Endothelial cell of umbilical vein (primary cell): Measurements from ENCODE around the gene FAM177B. TPM values are rescaled to one million over a fixed set of nuclear protein-coding genes. Genes with fewer than 3 reads are reported as not detected.
A peak's percentile ranks its signal among the peaks of the same experiment; 100 is the strongest.

ENCODE experiments used
- BruUV-seq: library from RNA; stranded (reverse); fragments of 400-500 nt; replicated peaks from 2 replicates; lab custom pipeline; 2021; lab: Mats Ljungman, UMichigan
- CTCF ChIA-PET: fragments of 300-600, 350-600 bp; sonication (Branson Sonifier 250); formaldehyde crosslinking; loops from one replicate; lab custom pipeline; 2021; ENCODE audit warnings: antibody characterized with exemption, inconsistent platforms; lab: Charles Lee
- POLR2A ChIA-PET: fragments of 300-600, 350-600 bp; sonication (Branson Sonifier 250); formaldehyde crosslinking; loops from one replicate; lab custom pipeline; 2021; ENCODE audit warnings: antibody characterized with exemption, inconsistent platforms; lab: Charles Lee
- DNase-seq: peaks from one replicate; pipeline ENCODE4 v3.0.0-alpha.2; 2011; ENCODE audit warnings: low read depth, low spot score
- FAIRE-seq: peaks from 2 replicates; lab custom pipeline; 2011; peaks lifted over from hg19 to GRCh38; lab: Jason Lieb, UNC
- H2AFZ ChIP-seq: 2 replicates; pipeline ENCODE4 v1.6.0; 2012; ENCODE audit warnings: low read depth, low read length, control low read depth, inconsistent platforms
- H3K27ac ChIP-seq: 2 replicates; pipeline ENCODE4 v1.5.1; 2011; ENCODE audit warnings: low read depth, mild to moderate bottlenecking, control low read depth, low read length, moderate library complexity; ENCODE audit not compliant: insufficient read depth
- H3K27me3 ChIP-seq, 2 experiments: 2 replicates each; pipeline versions ENCODE4 v1.6.0 to v1.6.1; 2011; ENCODE audit warnings: low read length in 2 of 2, mixed read lengths in 1 of 2; ENCODE audit not compliant: control insufficient read depth in 2 of 2, insufficient read depth in 2 of 2
- H3K36me3 ChIP-seq, 2 experiments: 2 replicates in 1 of 2; 3 replicates in 1 of 2; pipeline ENCODE4 v1.5.1; 2011; ENCODE audit warnings: low read length in 2 of 2, mild to moderate bottlenecking in 1 of 2, moderate library complexity in 1 of 2; ENCODE audit not compliant: control insufficient read depth in 2 of 2, insufficient read depth in 2 of 2; ENCODE audit errors: extremely low read depth in 1 of 2
- H3K4me1 ChIP-seq: 3 replicates; pipeline ENCODE4 v1.5.1; 2011; ENCODE audit warnings: mild to moderate bottlenecking, low read length; ENCODE audit not compliant: control insufficient read depth, insufficient read depth; ENCODE audit errors: extremely low read depth
- H3K4me2 ChIP-seq: 2 replicates; pipeline ENCODE4 v1.6.1; 2011; ENCODE audit warnings: low read length, control low read depth, mixed read lengths; ENCODE audit not compliant: insufficient read depth
- H3K4me3 ChIP-seq, 3 experiments: fragments of 200-600 bp in 1 of 3; sonication (generic), shearing (Covaris generic) in 1 of 3; replicated peaks in 1 of 3; 2 replicates each; pipeline ENCODE4 v1.5.1; 2011 to 2016; ENCODE audit warnings: control low read depth in 3 of 3, low read length in 3 of 3, mild to moderate bottlenecking in 2 of 3, inconsistent platforms in 1 of 3, low read depth in 1 of 3, moderate library complexity in 1 of 3; ENCODE audit not compliant: insufficient read depth in 1 of 3
- H3K79me2 ChIP-seq: 2 replicates; pipeline ENCODE4 v1.6.0; 2012; ENCODE audit warnings: low read length, inconsistent platforms; ENCODE audit not compliant: control insufficient read depth, insufficient read depth
- H3K9ac ChIP-seq: replicated peaks from 2 replicates; pipeline ENCODE3; 2011; ENCODE audit warnings: low read length, control low read depth; ENCODE audit not compliant: insufficient read depth; ENCODE audit errors: extremely low read depth
- H3K9me1 ChIP-seq: replicated peaks from 3 replicates; pipeline ENCODE4 v1.6.0; 2011; ENCODE audit warnings: mild to moderate bottlenecking, low read length; ENCODE audit not compliant: control insufficient read depth, insufficient read depth; ENCODE audit errors: extremely low read depth
- H3K9me3 ChIP-seq: replicated peaks from 2 replicates; pipeline ENCODE4 v1.5.1; 2012; ENCODE audit warnings: low read length, inconsistent platforms; ENCODE audit not compliant: control insufficient read depth, insufficient read depth
- H4K20me1 ChIP-seq: replicated peaks from 2 replicates; pipeline ENCODE3; 2011; ENCODE audit warnings: mild to moderate bottlenecking, low read length; ENCODE audit not compliant: control insufficient read depth, insufficient read depth; ENCODE audit errors: extremely low read depth
- CTCF ChIP-seq, 2 donors: IDR thresholded peaks; 1 replicate in 1 of 2; 2 replicates in 1 of 2; pipeline ENCODE4 v1.5.1; 2011; ENCODE audit warnings: low read length in 2 of 2, mild to moderate bottlenecking in 2 of 2, moderate library complexity in 2 of 2, control low read depth in 1 of 2, inconsistent platforms in 1 of 2, low read depth in 1 of 2; ENCODE audit not compliant: insufficient read depth in 1 of 2; ENCODE audit errors: extremely low read depth in 1 of 2
- EZH2 ChIP-seq: IDR thresholded peaks from 2 replicates; pipeline ENCODE4 v1.6.1; 2012; ENCODE audit warnings: borderline replicate concordance, low read depth, mild to moderate bottlenecking, moderate library complexity, low read length, inconsistent platforms; ENCODE audit not compliant: severe bottlenecking
- FOS ChIP-seq: IDR thresholded peaks from 2 replicates; pipeline ENCODE4 v1.6.1; 2011; ENCODE audit warnings: mild to moderate bottlenecking, low read length, moderate library complexity, borderline replicate concordance; ENCODE audit not compliant: insufficient read depth
- GATA2 ChIP-seq: IDR thresholded peaks from 2 replicates; pipeline ENCODE4 v1.7.0; 2011; ENCODE audit warnings: low read depth, mild to moderate bottlenecking, moderate library complexity, mixed read lengths, low read length; ENCODE audit not compliant: insufficient read length, insufficient read depth
- JUN ChIP-seq: IDR thresholded peaks from 2 replicates; pipeline ENCODE4 v1.6.1; 2011; ENCODE audit warnings: borderline replicate concordance, low read depth; ENCODE audit not compliant: insufficient read length, insufficient read depth
- MAX ChIP-seq: IDR thresholded peaks from 2 replicates; pipeline ENCODE4 v1.6.1; 2011; ENCODE audit not compliant: insufficient read depth, insufficient read length
- MYC ChIP-seq: IDR thresholded peaks from one replicate; pipeline ENCODE4 v1.6.1; 2011; ENCODE audit warnings: mild to moderate bottlenecking, low read depth, low read length
- POLR2A ChIP-seq: IDR thresholded peaks from 2 replicates; pipeline ENCODE4 v1.6.1; 2012; ENCODE audit warnings: low read depth, mild to moderate bottlenecking, control low read depth, low read length
- POLR2AphosphoS5 ChIP-seq: IDR thresholded peaks from 2 replicates; pipeline ENCODE4 v1.6.1; 2012; ENCODE audit warnings: low read depth, mild to moderate bottlenecking, control low read depth, low read length, moderate library complexity; ENCODE audit not compliant: insufficient read depth
- dilution Hi-C: fragments of 300-500 bp; cut with MboI; formaldehyde crosslinking; loops from one replicate; pipeline ENCODE4 v1.15.0; 2019; ENCODE audit warnings: low sequenced_read_pairs; ENCODE audit not compliant: extremely low pct_ligation_motif_present
- intact Hi-C: fragments of 100-400 bp; cut with micrococcal nuclease; formaldehyde crosslinking; loops from one replicate; pipeline ENCODE4 v1.10.0; 2022
- polyA plus RNA-seq, 4 experiments: library from polyadenylated mRNA; depleted of rRNA in 3 of 4; stranded (reverse) in 3 of 4; unstranded in 1 of 4; fragments of >200 nt; gene quantifications; 2 replicates each; pipeline versions ENCODE4 v1.2.1 to v1.2.3, GENCODE V29; 2011 to 2012; ENCODE audit warnings: missing spikeins in 1 of 4
- total RNA-seq: library from RNA; stranded (reverse); gene quantifications from 2 replicates; pipeline ENCODE4 v1.2.3, GENCODE V29; 2021

FAM177B gene
- total and polyA plus RNA-seq, 2 donors (not counting 3 experiments of a cell fraction or from before 2014, with no cell fraction given) = not detected

- no peaks in the 10 kb centered on the region for H3K4me1 ChIP-seq
- peaks cover 0 to 4% of the 10 kb centered on the region in 2 experiments for H3K27me3 ChIP-seq
- no peaks in the 10 kb centered on the region for H3K9me1 ChIP-seq
- H2AFZ ChIP-seq = no peak overlapping the region
- CTCF ChIA-PET = interaction anchor here (1.0 to 2.3 kb wide), 11 partner anchors 13 to 335 kb away, joined by 3 to 34 read pairs (median 5); no protein-coding TSS in a partner anchor
- no peaks in the 10 kb centered on the region for H3K9me3 ChIP-seq
- peak; percentile 51 for DNase-seq
- dilution Hi-C loops = loop anchor here (25.0 kb wide), 1 partner anchor 289 kb away; no protein-coding TSS in a partner anchor
- H3K27ac ChIP-seq = no peak overlapping the region
- no peaks in the 10 kb centered on the region for H3K36me3 ChIP-seq
- no peak for FAIRE-seq
- no peak overlapping the region for H3K4me3 ChIP-seq
- no peak overlapping the region for H3K9ac ChIP-seq
- POLR2A ChIA-PET = interaction anchor here (0.6 to 0.7 kb wide), 2 partner anchors 16 to 332 kb away, joined by 3 read pairs; no protein-coding TSS in a partner anchor
- no peaks in the 10 kb centered on the region for H3K79me2 ChIP-seq
- intact Hi-C loops = loop anchor here (10.0 kb wide), 1 partner anchor 437 kb away; no protein-coding TSS in a partner anchor
- no peaks in the 10 kb centered on the region for H4K20me1 ChIP-seq
- no peak overlapping the region for H3K4me2 ChIP-seq
- BruUV-seq = no TSS peak
- TF ChIP-seq JUN = no peak
- peak; percentile 51 for TF ChIP-seq FOS
Observed at GRCh38 chr1:222798116-222798515, 61.1 kb downstream of the FAM177B start.

- no peak for TF ChIP-seq POLR2AphosphoS5
- TF ChIP-seq MYC = no peak
- no peak for TF ChIP-seq MAX
- TF ChIP-seq JUN = no peak
- TF ChIP-seq EZH2 = no peak
- TF ChIP-seq GATA2 = no peak
- TF ChIP-seq POLR2A = no peak
- TF ChIP-seq CTCF (IDR thresholded peaks at IDR 0.05; ENCODE audit: extremely low read depth in 1 of 2, insufficient read depth in 1 of 2, low read depth in 1 of 2, low read length in 2 of 2) = no peak
- no peak for TF ChIP-seq FOS
- intact Hi-C loops (loop anchor here (10.0 kb wide), 1 partner anchor 436 kb away; no protein-coding TSS in a partner anchor), dilution Hi-C loops (loop anchor here (25.0 kb wide), 1 partner anchor 288 kb away; no protein-coding TSS in a partner anchor)
- BruUV-seq = no TSS peak
- H3K9me3 ChIP-seq = no peaks in the 10 kb centered on the region
- no peaks in the 10 kb centered on the region for H3K9me1 ChIP-seq
- H2AFZ ChIP-seq = no peak overlapping the region
- CTCF ChIA-PET = interaction anchor here (1.2 to 2.3 kb wide), 5 partner anchors 35 to 331 kb away, joined by 3 to 34 read pairs (median 7); no protein-coding TSS in a partner anchor
- no peaks in the 10 kb centered on the region for H3K36me3 ChIP-seq
- DNase-seq (no peak), FAIRE-seq (no peak)
- no peak overlapping the region for H3K9ac ChIP-seq
- H3K27ac ChIP-seq = no peak overlapping the region
- H4K20me1 ChIP-seq = no peaks in the 10 kb centered on the region
- no peak overlapping the region for H3K4me3 ChIP-seq
- POLR2A ChIA-PET = no interaction called here
- H3K79me2 ChIP-seq = no peaks in the 10 kb centered on the region
- no peak overlapping the region for H3K4me2 ChIP-seq
- H3K4me1 ChIP-seq = no peaks in the 10 kb centered on the region
- H3K27me3 ChIP-seq = peaks cover 0 to 4% of the 10 kb centered on the region in 2 experiments
Observed at GRCh38 chr1:222798975-222799374, 62.0 kb downstream of the FAM177B start.
